Endometrium (tissue), 2 donors: ENCODE measurements around the gene SNX24.

Source experiments
- FAIRE-seq: peaks from 2 replicates; lab custom pipeline; 2012; peaks lifted over from hg19 to GRCh38; lab: Jason Lieb, UNC
- donor health status: control.
- donor health status: control.

SNX24 gene

DNA sequence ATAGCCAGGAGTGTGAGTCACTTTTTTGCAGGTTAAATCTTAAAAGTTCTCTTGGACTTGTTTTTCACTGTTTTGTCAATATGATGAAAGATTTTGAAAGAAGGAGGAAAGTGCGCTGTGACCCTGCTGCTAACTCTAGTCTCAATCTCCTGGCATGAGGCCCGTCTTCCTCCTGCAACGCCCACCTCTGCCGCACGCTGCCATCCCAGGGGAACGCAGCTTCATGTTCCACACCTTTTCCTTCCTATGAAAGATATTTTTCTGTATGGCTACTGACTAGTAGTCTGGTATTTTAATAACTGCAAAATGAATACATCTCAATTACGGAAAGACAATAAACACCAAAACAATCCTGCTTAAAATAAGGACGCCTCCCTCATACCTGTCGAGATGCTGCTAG, 182.8 kb downstream of the SNX24 start:
- FAIRE-seq: no peak

DNA sequence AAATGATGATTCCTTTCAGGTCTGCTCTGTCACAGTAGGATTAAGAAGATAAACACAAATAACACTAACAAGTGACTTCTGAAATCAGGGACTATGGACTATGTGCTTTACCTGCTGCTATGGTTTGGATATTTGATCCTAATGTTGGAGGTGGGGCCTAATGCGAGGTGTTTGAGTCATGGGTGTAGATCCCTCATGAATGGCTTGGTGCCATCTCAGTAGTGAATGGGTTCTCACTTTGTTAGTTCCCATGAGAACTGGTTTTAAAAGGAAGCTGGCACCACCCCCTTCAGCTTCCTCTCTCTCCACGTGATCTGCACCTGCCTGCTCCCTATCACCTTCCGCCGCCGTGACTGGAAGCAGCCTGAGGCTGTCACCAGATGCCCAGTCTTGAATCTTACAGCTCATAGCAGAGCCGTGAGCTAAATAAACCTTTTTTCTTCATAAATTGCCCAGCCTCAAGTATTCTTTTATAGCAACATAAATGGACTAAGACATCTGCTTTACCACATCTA, 187.8 kb downstream of the SNX24 start:
- FAIRE-seq: no peak

GRCh38 chr5:123035360-123035917, 190.0 kb downstream of the SNX24 start:
- no peak for FAIRE-seq

- FAIRE-seq: no peak
Observed at GRCh38 chr5:123035918-123036390, 190.5 kb downstream of the SNX24 start.

- FAIRE-seq: no peak
Observed at GRCh38 chr5:123036391-123037103, 191.1 kb downstream of the SNX24 start, which contains the start of gene PPIC. TSS of gene PPIC (minus strand) at chr5:123036725. CDS start at chr5:123036625, 100 bp downstream.

DNA sequence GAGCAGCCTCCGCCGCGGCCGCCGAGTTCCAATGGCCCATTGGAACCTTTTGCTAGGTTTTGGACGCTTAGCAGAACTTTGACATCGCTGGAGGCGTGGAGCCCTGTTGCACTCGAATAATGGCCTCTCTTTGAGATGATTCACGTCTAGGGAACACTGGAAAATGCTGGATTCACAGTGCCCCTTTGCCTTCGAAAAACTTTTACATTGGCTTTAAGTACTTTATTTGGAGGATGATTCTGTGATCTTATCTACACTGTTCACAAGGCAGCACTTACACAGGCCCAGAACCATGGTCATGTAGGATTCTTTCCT, 191.6 kb downstream of the SNX24 start:
- FAIRE-seq: no peak

DNA sequence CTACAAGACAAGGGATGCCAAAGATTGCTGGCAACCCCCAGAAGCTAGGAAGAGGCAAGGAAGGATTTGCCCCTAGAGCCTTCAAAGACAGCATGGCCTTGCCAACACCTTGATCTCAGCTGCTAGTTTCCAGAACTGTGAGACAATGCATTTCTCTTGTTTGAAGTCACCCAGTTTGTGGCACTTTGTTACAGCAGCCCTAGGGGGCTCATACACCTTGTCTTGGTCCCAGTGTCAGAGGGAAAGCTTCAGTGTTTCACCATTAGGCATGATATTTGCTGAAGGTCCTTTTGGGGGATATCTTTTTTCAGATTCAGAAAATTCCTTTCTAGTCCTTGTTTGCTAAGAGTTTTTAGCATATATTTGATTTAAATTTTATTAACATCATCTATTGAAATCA, 194.3 kb downstream of the SNX24 start:
- no peak for FAIRE-seq

GRCh38 chr5:123044926-123045617, 199.7 kb downstream of the SNX24 start:
- FAIRE-seq: no peak

GRCh38 chr5:123046222-123046621, 200.8 kb downstream of the SNX24 start:
- no peak for FAIRE-seq

- no peak for FAIRE-seq
Observed at GRCh38 chr5:123047706-123048105, 202.3 kb downstream of the SNX24 start.

DNA sequence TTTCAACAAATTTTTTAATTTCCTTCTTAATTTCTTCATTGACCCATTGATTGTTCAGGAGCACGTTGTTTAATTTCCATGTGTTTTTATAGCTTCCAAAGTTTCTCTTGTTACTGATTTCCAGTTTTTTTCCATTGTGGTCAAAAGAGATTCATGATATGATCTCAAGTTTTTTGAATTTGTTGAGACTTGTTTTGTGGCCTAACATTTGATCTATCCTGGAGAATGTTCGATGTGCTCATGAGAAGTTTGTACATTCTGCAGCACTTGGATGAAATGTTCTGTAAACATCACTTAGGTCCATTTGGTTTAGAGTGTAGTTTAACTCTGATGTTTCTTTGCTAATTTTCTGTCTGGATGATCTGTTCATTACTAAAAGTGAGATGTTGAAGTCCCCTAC, 205.8 kb downstream of the SNX24 start:
- FAIRE-seq: no peak
